Right cardiac atrium (tissue), 5 donors: ENCODE measurements around the gene CMKLR1. TPM values are rescaled to one million over a fixed set of nuclear protein-coding genes. Genes with fewer than 3 reads are reported as not detected.

Experiments used
- ATAC-seq, 2 donors: fragments of 200-7000 bp; cut with Tn5 transposase; one replicate each; pipeline versions ENCODE4 v1.8.0 to v1.9.1; 2020; ENCODE audit warnings: moderate library complexity in 2 of 2, mild to moderate bottlenecking in 1 of 2
- DNase-seq, 3 donors: peaks; one replicate each; pipeline ENCODE4 v3.0.0-alpha.2; 2020
- H3K27ac ChIP-seq: one replicate; pipeline ENCODE4 v1.5.1; 2013; ENCODE audit warnings: mild to moderate bottlenecking, low read length, control low read depth, moderate library complexity
- H3K27me3 ChIP-seq: one replicate; pipeline ENCODE4 v1.6.1; 2013; ENCODE audit not compliant: control insufficient read depth, insufficient read depth
- H3K4me1 ChIP-seq: one replicate; pipeline ENCODE4 v1.6.1; 2013; ENCODE audit warnings: low read length; ENCODE audit not compliant: control insufficient read depth, insufficient read depth
- H3K4me3 ChIP-seq: one replicate; pipeline ENCODE4 v1.5.1; 2013; ENCODE audit warnings: low read length, control low read depth
- H3K9me3 ChIP-seq: one replicate; pipeline ENCODE4 v1.6.1; 2013; ENCODE audit warnings: low read length; ENCODE audit not compliant: control insufficient read depth
- WGBS: extraction: QIAGEN DNeasy Blood & Tissue Kit; methylation state at CpG from one replicate; pipeline ENCODE4 v1.1.7; 2013; 5-methylcytosine and 5-hydroxymethylcytosine counted together
- intact Hi-C, 4 donors: fragments of 100-400 bp; cut with DNase I; formaldehyde crosslinking; loops; one replicate each; pipeline versions ENCODE4 v1.11.0 to v1.14.0; 2022 to 2023
- polyA plus RNA-seq: library from polyadenylated mRNA; stranded (reverse); fragments of 200-250 nt; gene quantifications from one replicate; pipeline ENCODE4 v1.2.3, GENCODE V29; 2013
- total RNA-seq, 4 donors: library from RNA; stranded (reverse); fragmentation: NEBNext Ultra II Directional; extraction: Animal tissue kit (Norgen Biotek cat#: 25700); gene quantifications; one replicate each; pipeline ENCODE4 v1.2.1, GENCODE V29; 2021
- donor health status: healthy with polysubstance abuse.
- donor health status: DM: no; HTN: yes; CAD: no.
- donor health status: DM: no; HTN: no; CAD: no.
- donor health status: DM: no; HTN: yes; CAD: no; lungs with severe emphysema.
- donor health status: DM: yes; HTN: yes; CAD: no.

CMKLR1 gene
- total and polyA plus RNA-seq, 5 donors: 1.6 to 17.9 (median 7.8) TPM

GRCh38 chr12:108333898-108334699, 5.0 kb downstream of the CMKLR1 start:
- no peaks in the 10 kb centered on the region for H3K9me3 ChIP-seq
- ATAC-seq (peak in 1 of 2 donors; percentile 39), DNase-seq (no peak)
- WGBS: 65% methylated on average over 10 of the region's 10 CpGs
- peaks cover 7% of the 10 kb centered on the region for H3K4me1 ChIP-seq
- intact Hi-C loops: no loop called here
- H3K27ac ChIP-seq: no peak overlapping the region
- no peaks in the 10 kb centered on the region for H3K27me3 ChIP-seq
- H3K4me3 ChIP-seq: no peak overlapping the region

- H3K27me3 ChIP-seq: no peaks in the 10 kb centered on the region
- DNase-seq (peak; percentile 63 to 79 (median 71)), ATAC-seq (peak; percentile 71 to 75)
- intact Hi-C loops: no loop called here
- H3K27ac ChIP-seq: peak overlapping the region; percentile 31
- H3K4me1 ChIP-seq: peaks cover 14% of the 10 kb centered on the region
- H3K4me3 ChIP-seq: no peak overlapping the region
- H3K9me3 ChIP-seq: no peaks in the 10 kb centered on the region
- 34% methylated on average over 3 of the region's 3 CpGs for WGBS
Measured at GRCh38 chr12:108332791-108333382, 6.2 kb downstream of the CMKLR1 start.

- H3K27me3 ChIP-seq: no peaks in the 10 kb centered on the region
- H3K9me3 ChIP-seq: no peaks in the 10 kb centered on the region
- DNase-seq: no peak
- WGBS: 75% methylated on average over 7 of the region's 7 CpGs
- no peak overlapping the region for H3K4me3 ChIP-seq
- ATAC-seq: peak in 1 of 2 donors; percentile 39
- peaks cover 16% of the 10 kb centered on the region for H3K4me1 ChIP-seq
- H3K27ac ChIP-seq: peak overlapping the region; percentile 46
- intact Hi-C loops: no loop called here
Measured at GRCh38 chr12:108328420-108328819, 10.7 kb downstream of the CMKLR1 start.

GRCh38 chr12:108327621-108328344, 11.3 kb downstream of the CMKLR1 start:
- DNase-seq (peak; percentile 70 to 86 (median 76)), ATAC-seq (peak; percentile 89)
- no peaks in the 10 kb centered on the region for H3K9me3 ChIP-seq
- no peak overlapping the region for H3K4me3 ChIP-seq
- intact Hi-C loops: no loop called here
- 46% methylated on average over 15 of the region's 15 CpGs for WGBS
- H3K4me1 ChIP-seq: peaks cover 12% of the 10 kb centered on the region
- peak overlapping the region; percentile 72 for H3K27ac ChIP-seq
- H3K27me3 ChIP-seq: no peaks in the 10 kb centered on the region

GRCh38 chr12:108326254-108326750, 12.8 kb downstream of the CMKLR1 start:
- ATAC-seq (no peak), DNase-seq (no peak)
- H3K4me3 ChIP-seq: no peak overlapping the region
- H3K27me3 ChIP-seq: no peaks in the 10 kb centered on the region
- intact Hi-C loops: no loop called here
- no peak overlapping the region for H3K27ac ChIP-seq
- H3K9me3 ChIP-seq: no peaks in the 10 kb centered on the region
- WGBS: 74% methylated on average over 2 of the region's 2 CpGs
- H3K4me1 ChIP-seq: peaks cover 12% of the 10 kb centered on the region

- 84% methylated on average over 3 of the region's 3 CpGs for WGBS
Measured at GRCh38 chr12:108325549-108325948, 13.6 kb downstream of the CMKLR1 start.

GRCh38 chr12:108325018-108325358, 14.1 kb downstream of the CMKLR1 start:
- Histone ChIP-seq H3K4me1 (peaks cover 12% of the 10 kb centered on the region), H3K9me3 (no peaks in the 10 kb centered on the region), H3K4me3 (no peak overlapping the region), H3K27ac (no peak overlapping the region), H3K27me3 (no peaks in the 10 kb centered on the region)
- no peak for ATAC-seq
- no peak for DNase-seq
- intact Hi-C loops: no loop called here
- WGBS: 74% methylated on average over 5 of the region's 5 CpGs

More at GRCh38 chr12:108325549-108325948, 13.6 kb downstream of the CMKLR1 start:
- DNase-seq (no peak), ATAC-seq (no peak)
- Histone ChIP-seq H3K4me3 (no peak overlapping the region), H3K27me3 (no peaks in the 10 kb centered on the region), H3K4me1 (peaks cover 12% of the 10 kb centered on the region), H3K9me3 (no peaks in the 10 kb centered on the region), H3K27ac (no peak overlapping the region)
- intact Hi-C loops: no loop called here

- 82% methylated on average over 8 of the region's 8 CpGs for WGBS
- DNase-seq: no peak
- H3K27me3 ChIP-seq: no peaks in the 10 kb centered on the region
Measured at GRCh38 chr12:108324351-108325017, 14.6 kb downstream of the CMKLR1 start.

GRCh38 chr12:108323581-108323980, 15.5 kb downstream of the CMKLR1 start:
- DNase-seq (no peak), ATAC-seq (no peak)
- peaks cover 12% of the 10 kb centered on the region for H3K4me1 ChIP-seq

More at GRCh38 chr12:108324351-108325017, 14.6 kb downstream of the CMKLR1 start:
- no peak for ATAC-seq
- Histone ChIP-seq H3K27ac (no peak overlapping the region), H3K9me3 (no peaks in the 10 kb centered on the region), H3K4me3 (no peak overlapping the region), H3K4me1 (peaks cover 12% of the 10 kb centered on the region)
- intact Hi-C loops: no loop called here

GRCh38 chr12:108322998-108323397, 16.1 kb downstream of the CMKLR1 start:
- Histone ChIP-seq H3K4me3 (no peak overlapping the region), H3K4me1 (peaks cover 6% of the 10 kb centered on the region), H3K9me3 (no peaks in the 10 kb centered on the region), H3K27ac (no peak overlapping the region), H3K27me3 (no peaks in the 10 kb centered on the region)
- ATAC-seq (no peak), DNase-seq (no peak)
- intact Hi-C loops: no loop called here
- 92% methylated on average over 2 of the region's 2 CpGs for WGBS

More at GRCh38 chr12:108323581-108323980, 15.5 kb downstream of the CMKLR1 start:
- H3K27me3 ChIP-seq: no peaks in the 10 kb centered on the region
- no peak overlapping the region for H3K4me3 ChIP-seq
- no peaks in the 10 kb centered on the region for H3K9me3 ChIP-seq
- H3K27ac ChIP-seq: no peak overlapping the region
- intact Hi-C loops: no loop called here
- whole genome bisulfite sequencing: 90% methylated on average over 1 of the region's 1 CpG
